GM19043 (cell line): ENCODE data around the gene NXT1.

ENCODE experiments used
- ATAC-seq: cut with Tn5 transposase; IDR thresholded peaks from one replicate; pipeline ENCODE4 v1.9.1; 2021; ENCODE audit warnings: low read depth; ENCODE audit not compliant: unreplicated experiment

NXT1 gene

GRCh38 chr20:23358563-23358906 lies 7.9 kb downstream of the NXT1 start:
- ATAC-seq = no peak

GRCh38 chr20:23358923-23359593 lies 8.5 kb downstream of the NXT1 start:
- ATAC-seq = no peak

DNA sequence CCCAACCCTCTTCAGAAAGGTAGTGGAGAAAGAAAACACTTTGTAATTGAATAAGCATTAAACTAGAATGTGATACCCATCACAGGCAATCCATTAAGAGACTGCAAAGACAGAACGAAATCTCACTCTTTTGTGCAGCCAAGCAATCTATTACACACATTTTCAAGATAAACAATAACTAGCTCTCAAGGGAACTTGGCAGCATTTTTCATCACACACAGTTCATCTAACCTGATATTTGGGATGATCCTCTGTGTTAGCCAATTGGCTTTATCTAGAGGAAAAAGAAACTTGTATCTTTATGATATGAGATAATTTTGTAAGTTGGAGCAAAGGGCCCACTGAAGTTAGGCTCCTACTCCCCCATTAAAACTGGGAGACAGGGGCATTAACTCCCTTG lies 9.9 kb downstream of the NXT1 start:
- no peak for ATAC-seq

- no peak for ATAC-seq
Observed at GRCh38 chr20:23361119-23361475, 10.5 kb downstream of the NXT1 start.

GRCh38 chr20:23361476-23362391 lies 11.1 kb downstream of the NXT1 start, which contains the start of gene GZF1:
Gene GZF1 (plus strand): TSS chr20:23362182. CDS start chr20:23364384, 2,202 bp downstream.
- peak; percentile 64 for ATAC-seq

GRCh38 chr20:23362392-23363256 lies 12.0 kb downstream of the NXT1 start:
- peak; percentile 6 for ATAC-seq

- no peak for ATAC-seq
Observed at GRCh38 chr20:23363257-23363649, 12.7 kb downstream of the NXT1 start.

DNA sequence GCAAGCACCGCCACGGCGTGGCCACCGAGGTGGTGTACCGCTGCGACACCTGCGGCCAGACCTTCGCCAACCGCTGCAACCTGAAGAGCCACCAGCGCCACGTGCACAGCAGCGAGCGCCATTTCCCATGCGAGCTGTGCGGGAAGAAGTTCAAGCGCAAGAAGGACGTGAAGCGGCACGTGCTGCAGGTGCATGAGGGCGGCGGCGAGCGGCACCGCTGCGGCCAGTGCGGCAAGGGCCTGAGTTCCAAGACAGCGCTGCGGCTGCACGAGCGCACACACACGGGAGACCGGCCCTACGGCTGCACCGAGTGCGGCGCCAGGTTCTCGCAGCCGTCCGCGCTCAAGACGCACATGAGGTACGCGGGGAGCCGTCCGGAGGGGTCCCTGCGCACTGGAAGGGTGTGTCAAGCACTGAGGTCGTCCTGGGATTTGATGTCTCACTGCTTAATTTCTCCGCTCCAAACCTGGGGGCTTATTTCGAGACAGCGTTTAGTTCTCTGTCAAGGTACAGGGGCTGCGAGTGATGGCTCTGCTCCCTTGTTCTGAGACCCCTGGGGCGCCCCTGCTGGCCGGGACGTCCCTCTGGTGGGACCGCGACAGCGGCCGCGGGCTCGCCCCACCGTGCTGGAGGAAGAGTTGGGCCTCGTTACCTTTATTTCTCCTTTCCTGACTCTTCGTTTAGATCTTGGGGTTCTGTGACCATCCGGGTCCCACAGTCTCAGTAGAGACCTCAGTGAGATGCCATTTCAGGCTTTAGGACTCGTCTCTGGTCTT lies 15.0 kb downstream of the NXT1 start:
- no peak for ATAC-seq

GRCh38 chr20:23366384-23366783 lies 15.8 kb downstream of the NXT1 start:
- no peak for ATAC-seq

DNA sequence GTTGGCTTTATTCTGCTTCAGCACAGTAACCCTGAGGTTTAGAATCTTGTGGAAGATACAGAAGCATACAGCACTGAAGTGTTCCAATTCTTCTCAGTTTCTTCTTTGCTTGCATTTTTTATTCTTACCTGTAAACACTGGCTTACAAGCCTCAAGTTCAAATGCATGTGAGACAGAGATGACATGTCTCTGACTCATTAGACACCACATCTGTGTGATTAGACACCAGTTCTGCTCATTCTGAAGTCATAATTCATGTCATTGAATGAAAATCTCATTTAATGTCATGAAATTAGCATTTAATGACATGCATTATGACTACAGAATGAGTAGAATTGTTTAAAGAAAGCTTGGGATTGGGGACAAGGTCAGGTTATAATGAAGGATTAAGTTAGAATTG lies 17.2 kb downstream of the NXT1 start:
- no peak for ATAC-seq

DNA sequence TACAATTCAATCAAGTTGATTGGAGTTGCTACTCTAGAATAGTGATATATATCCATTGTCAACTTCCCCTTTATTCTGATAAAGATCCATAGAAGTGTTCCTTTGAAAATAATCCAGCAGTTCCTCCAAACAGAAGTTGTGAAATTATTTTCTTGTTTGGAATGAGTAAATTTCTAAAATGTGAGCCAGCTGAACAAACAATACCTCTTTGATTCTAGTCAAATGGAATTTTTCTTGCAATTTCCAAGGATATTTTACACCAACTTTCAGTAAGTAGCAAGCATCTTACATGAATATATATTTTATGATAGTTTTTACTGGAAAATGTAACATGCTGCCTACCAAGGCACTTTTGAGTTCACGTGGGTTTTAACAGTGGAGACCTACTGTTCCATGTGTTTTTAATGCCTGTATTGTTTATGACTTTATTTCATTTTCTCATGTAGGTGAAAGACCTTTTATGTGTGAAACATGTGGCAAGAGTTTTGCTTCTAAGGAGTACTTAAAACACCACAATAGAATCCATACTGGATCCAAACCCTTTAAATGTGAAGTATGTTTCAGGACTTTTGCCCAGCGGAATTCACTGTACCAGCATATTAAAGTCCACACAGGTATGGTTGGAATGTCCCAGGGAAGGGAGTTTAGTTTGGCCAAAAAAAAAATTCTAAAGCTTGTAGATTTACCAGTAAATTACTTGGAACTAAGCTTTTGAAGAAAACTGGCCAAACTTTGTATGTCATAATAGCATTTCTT lies 17.9 kb downstream of the NXT1 start:
- ATAC-seq = no peak

DNA sequence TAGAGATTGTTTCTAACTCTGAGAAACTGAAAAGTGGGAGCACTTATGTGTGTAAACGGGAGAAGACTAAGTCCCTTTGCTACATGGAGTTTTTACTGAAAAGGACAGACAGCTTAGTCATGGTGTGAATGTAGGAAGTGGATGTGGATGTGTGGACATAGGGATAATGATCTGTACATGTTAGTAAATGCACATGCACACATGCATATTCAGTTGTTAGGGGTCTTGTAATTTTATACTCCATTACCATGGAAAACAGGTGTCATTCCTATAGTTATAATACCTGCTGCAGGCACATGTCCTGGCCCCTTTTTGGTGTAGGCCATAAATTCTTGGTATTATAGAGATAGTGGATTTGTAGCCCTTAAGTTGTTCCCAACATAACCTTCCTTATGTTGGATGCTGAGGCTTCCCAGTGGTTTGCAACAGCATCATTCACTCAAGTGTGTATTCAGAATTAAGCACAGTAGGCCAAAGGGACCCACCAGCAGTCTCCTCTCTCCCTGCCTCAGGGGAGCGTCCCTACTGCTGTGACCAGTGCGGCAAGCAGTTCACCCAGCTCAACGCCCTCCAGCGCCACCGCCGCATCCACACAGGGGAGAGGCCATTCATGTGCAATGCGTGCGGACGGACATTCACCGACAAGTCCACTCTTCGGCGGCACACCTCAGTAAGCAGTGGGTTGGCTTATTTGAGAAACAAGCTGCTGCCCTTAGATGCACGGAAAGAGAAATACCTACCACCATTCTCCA lies 18.7 kb downstream of the NXT1 start:
- no peak for ATAC-seq

DNA sequence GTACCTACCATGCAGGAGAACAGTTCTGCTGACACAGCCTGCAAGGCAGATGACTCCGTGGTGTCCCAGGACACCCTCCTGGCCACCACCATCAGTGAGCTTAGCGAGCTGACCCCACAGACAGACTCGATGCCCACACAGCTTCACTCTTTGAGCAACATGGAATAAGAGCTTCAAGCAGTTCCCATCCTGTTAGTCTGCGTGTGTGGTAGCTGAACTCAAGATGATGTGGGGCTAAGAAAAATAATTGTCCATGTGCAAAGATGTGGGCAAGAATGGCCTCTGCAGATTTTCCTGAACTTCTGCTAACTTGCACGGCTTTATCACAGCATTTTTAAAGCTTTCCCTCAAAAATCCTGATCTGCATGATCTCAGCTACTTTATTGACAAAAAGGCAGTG lies 19.7 kb downstream of the NXT1 start:
- no peak for ATAC-seq

DNA sequence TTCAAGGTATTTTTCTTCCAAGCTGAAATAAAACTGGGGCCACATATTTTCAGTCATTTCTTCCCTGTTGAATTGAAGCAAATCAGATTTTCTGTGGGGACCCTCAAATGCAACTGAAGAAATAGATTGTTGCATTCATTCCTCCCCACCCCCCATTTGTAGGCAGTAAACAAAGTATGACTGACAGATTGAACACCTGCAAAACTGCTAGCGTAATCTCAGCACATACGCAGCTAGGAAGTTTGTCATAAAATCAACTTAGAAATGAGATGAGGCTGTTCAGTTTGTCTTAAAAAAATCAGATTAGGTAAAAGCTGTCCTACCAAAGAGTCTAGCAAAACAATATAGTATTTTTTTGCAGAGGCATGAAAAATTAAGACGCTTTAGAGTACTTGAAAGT lies 20.3 kb downstream of the NXT1 start:
- ATAC-seq = no peak

DNA sequence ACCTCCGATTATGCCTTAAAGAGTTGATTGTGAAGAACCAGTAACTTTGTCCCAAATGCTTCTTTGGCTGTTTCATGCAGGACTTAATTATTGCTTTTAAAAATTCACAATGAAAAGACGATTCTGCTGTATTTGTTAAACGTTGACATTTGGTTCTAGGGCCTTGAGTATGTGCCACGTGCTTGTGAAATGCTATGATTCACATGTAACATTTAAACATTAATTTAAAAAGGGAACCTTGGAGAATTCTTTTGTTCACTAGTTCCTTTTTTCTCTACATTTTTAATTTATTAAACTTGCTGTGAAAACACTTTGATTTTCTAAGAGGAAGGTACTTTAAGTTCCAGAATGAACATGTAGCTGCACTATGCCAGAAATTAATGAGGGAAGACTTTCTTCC lies 20.9 kb downstream of the NXT1 start:
- ATAC-seq = no peak

DNA sequence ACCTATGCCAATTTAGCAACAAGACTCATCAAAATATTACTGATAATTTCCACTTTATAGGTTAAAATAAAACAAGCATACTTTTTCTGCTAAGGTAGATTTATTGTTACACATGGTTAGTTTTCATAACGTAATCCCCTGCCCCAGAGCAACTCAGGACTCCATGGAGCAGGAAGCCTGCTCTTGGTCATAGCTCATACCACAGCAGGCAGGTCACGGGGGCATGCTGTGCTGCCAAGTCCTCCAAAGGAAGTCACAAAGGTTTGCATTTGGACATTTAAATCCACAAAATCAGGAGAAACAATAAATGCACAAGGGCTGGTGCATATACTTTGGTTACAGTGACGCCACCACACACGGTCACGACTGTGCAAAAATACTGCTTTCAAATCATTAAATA lies 23.9 kb downstream of the NXT1 start:
- no peak for ATAC-seq

DNA sequence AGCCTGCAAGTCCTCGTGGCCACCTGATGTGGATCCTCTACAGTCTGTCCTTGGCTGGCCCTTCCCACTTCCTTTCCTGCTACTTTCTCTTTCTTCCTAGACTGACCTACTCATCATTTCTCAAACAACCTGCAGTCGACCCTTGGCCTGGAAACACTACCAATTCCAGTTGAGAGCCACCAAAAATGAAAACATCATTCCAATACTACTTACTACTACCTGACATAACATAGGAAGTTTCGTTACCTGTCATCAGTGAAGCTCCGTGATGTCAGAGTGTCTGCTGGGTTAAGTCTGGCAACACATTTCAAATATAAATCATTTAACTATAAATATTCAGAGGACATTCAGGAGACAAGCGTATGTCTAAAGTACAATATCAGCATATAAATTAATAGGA lies 25.2 kb downstream of the NXT1 start:
- no peak for ATAC-seq

GRCh38 chr20:23379772-23380171 lies 29.2 kb downstream of the NXT1 start:
- no peak for ATAC-seq

- ATAC-seq = no peak
Observed at GRCh38 chr20:23381876-23382275, 31.3 kb downstream of the NXT1 start.
